ENCODE measurements around the gene GFER. TPM values are rescaled to one million over a fixed set of nuclear protein-coding genes. Genes with fewer than 3 reads are reported as not detected.
A peak's percentile ranks its signal among the peaks of the same experiment; 100 is the strongest.

The GFER gene
- total and polyA plus RNA-seq, 4 donors: 7.4 to 63.5 (median 25.6) TPM

GRCh38 chr16:2037115-2037514, 53.1 kb downstream of the GFER start:
- Histone ChIP-seq H3K9me3 (ENCODE audit: control insufficient read depth in 4 of 4, insufficient read depth in 3 of 4, low read length in 3 of 4) (no peaks in the 10 kb centered on the region), H3K27me3 (ENCODE audit: control insufficient read depth in 3 of 3, insufficient read depth in 3 of 3, low read length in 2 of 3) (no peaks in the 10 kb centered on the region), H3K9ac (ENCODE audit: insufficient read depth in 1 of 2, low read length in 2 of 2) (peak overlapping the region in 1 of 2 donors; percentile 17), H3K4me1 (ENCODE audit: control insufficient read depth in 5 of 5, insufficient read depth in 5 of 5, low read length in 5 of 5) (peaks cover 0 to 96% (median 65%) of the 10 kb centered on the region in 5 donors), H3K4me3 (peak overlapping the region; percentile 0), H3K27ac (ENCODE audit: low read depth in 1 of 2, low read length in 1 of 2) (peak overlapping the region in 1 of 2 donors; percentile 91), H3K36me3 (ENCODE audit: control insufficient read depth in 4 of 4, insufficient read depth in 4 of 4, low read length in 4 of 4) (peaks cover 0 to 23% (median 12%) of the 10 kb centered on the region in 4 donors)
- no peak for ATAC-seq (ENCODE audit: insufficient read depth, low FRiP score)
- no peak for DNase-seq
- no peak for TF ChIP-seq CTCF (IDR thresholded peaks at IDR 0.05; ENCODE audit: control extremely low read depth, extremely low read depth)
- WGBS, 2 donors: 81% methylated on average over 15 of the region's 15 CpGs

Small RNAs within 50 kb of the gene (small RNA-seq; reads per million reads assigned to genes)
- gene AC005363.2 (ENCODE audit: low replicate concordance) (0.10 reads per million), gene RN7SL219P (ENCODE audit: low replicate concordance) (not detected), gene SNORA10 (ENCODE audit: low replicate concordance) (not detected), gene SNORA64 (ENCODE audit: low replicate concordance) (not detected)

Other genes starting within 250 kb of the GFER start
Only the 30 nearest of the 31 such genes appear.
- 10 to 100 TPM; 25.1 to 66.1 TPM for gene NME3, start 212.7 kb upstream of the GFER start, total RNA-seq
- 100 to 1,000 TPM in 1 of 2 donors, 10 to 100 TPM in 1; 67.6 to 197 TPM for gene NME3, start 212.7 kb upstream of the GFER start, polyA plus RNA-seq
- gene EME2, start 211.4 kb upstream of the GFER start, total RNA-seq: 10 to 100 TPM; 10.0 to 30.2 TPM
- gene EME2, start 211.4 kb upstream of the GFER start, polyA plus RNA-seq: 1 to 10 TPM; 8.6 to 9.5 TPM
- gene MRPS34, start 211.1 kb upstream of the GFER start, total RNA-seq: 10 to 100 TPM; 40.1 to 90.7 TPM
- 100 to 1,000 TPM; 110 TPM for gene MRPS34, start 211.1 kb upstream of the GFER start, polyA plus RNA-seq
- gene SPSB3, start 201.6 kb upstream of the GFER start, total RNA-seq: 10 to 100 TPM; 39.8 to 55.3 TPM
- 10 to 100 TPM; 46.5 to 76.1 TPM for gene SPSB3, start 201.6 kb upstream of the GFER start, polyA plus RNA-seq
- 10 to 100 TPM; 38.9 to 64.2 TPM for gene NUBP2, start 201.2 kb upstream of the GFER start, total RNA-seq
- gene NUBP2, start 201.2 kb upstream of the GFER start, polyA plus RNA-seq: 10 to 100 TPM; 67.1 to 70.2 TPM
- 1 to 10 TPM; 1.4 to 4.4 TPM for gene IGFALS, start 190.5 kb upstream of the GFER start, total RNA-seq
- 1 to 10 TPM; 1.2 to 1.7 TPM for gene IGFALS, start 190.5 kb upstream of the GFER start, polyA plus RNA-seq
- gene HAGH, start 157.4 kb upstream of the GFER start, total RNA-seq: 10 to 100 TPM; 51.2 to 69.3 TPM
- gene HAGH, start 157.4 kb upstream of the GFER start, polyA plus RNA-seq: 10 to 100 TPM; 91.2 to 99.7 TPM
- 10 to 100 TPM; 24.5 to 26.8 TPM for gene FAHD1, start 157.0 kb upstream of the GFER start, total RNA-seq
- 10 to 100 TPM; 17.2 to 32.1 TPM for gene FAHD1, start 157.0 kb upstream of the GFER start, polyA plus RNA-seq
- under 1 TPM in 1 of 2 donors, not detected in 1; 0.21 TPM for gene MEIOB, start 112.0 kb upstream of the GFER start, total RNA-seq
- under 1 TPM in 1 of 2 donors, not detected in 1; 0.28 TPM for gene MEIOB, start 112.0 kb upstream of the GFER start, polyA plus RNA-seq
- 1 to 10 TPM in 1 of 2 donors, under 1 TPM in 1; 0.40 to 5.9 TPM for gene HS3ST6, start 65.8 kb upstream of the GFER start, total RNA-seq
- 1 to 10 TPM in 1 of 2 donors, under 1 TPM in 1; 0.71 to 2.1 TPM for gene HS3ST6, start 65.8 kb upstream of the GFER start, polyA plus RNA-seq
- 10 to 100 TPM; 11.1 to 52.1 TPM for gene MSRB1, start 41.0 kb upstream of the GFER start, total RNA-seq
- 100 to 1,000 TPM in 1 of 2 donors, 10 to 100 TPM in 1; 50.2 to 164 TPM for gene MSRB1, start 41.0 kb upstream of the GFER start, polyA plus RNA-seq
- not detected for gene RPL3L, start 29.5 kb upstream of the GFER start, total RNA-seq
- gene RPL3L, start 29.5 kb upstream of the GFER start, polyA plus RNA-seq: under 1 TPM; 0.01 to 0.04 TPM
- 100 to 1,000 TPM; 107 to 124 TPM for gene NDUFB10, start 24.7 kb upstream of the GFER start, total RNA-seq
- gene NDUFB10, start 24.7 kb upstream of the GFER start, polyA plus RNA-seq: 100 to 1,000 TPM; 139 to 187 TPM
- 1,000 to 10,000 TPM; 1,331 to 2,412 TPM for gene RPS2, start 19.4 kb upstream of the GFER start, total RNA-seq
- 1,000 to 10,000 TPM; 3,147 to 5,214 TPM for gene RPS2, start 19.4 kb upstream of the GFER start, polyA plus RNA-seq
- gene RNF151, start 17.3 kb upstream of the GFER start, total RNA-seq: not detected
- under 1 TPM in 1 of 2 donors, not detected in 1; 0.15 TPM for gene RNF151, start 17.3 kb upstream of the GFER start, polyA plus RNA-seq
- 10 to 100 TPM; 23.9 to 35.4 TPM for gene TBL3, start 12.1 kb upstream of the GFER start, total RNA-seq
- gene TBL3, start 12.1 kb upstream of the GFER start, polyA plus RNA-seq: 10 to 100 TPM; 52.8 to 58.8 TPM
- gene NOXO1, start 2.7 kb upstream of the GFER start, total RNA-seq: 1 to 10 TPM in 1 of 2 donors, under 1 TPM in 1; 0.28 to 4.5 TPM
- gene NOXO1, start 2.7 kb upstream of the GFER start, polyA plus RNA-seq: 1 to 10 TPM; 2.0 to 7.3 TPM
- gene SYNGR3, start 5.8 kb downstream of the GFER start, total RNA-seq: under 1 TPM; 0.40 to 0.46 TPM
- under 1 TPM; 0.10 to 0.69 TPM for gene SYNGR3, start 5.8 kb downstream of the GFER start, polyA plus RNA-seq
- gene ZNF598, start 25.6 kb downstream of the GFER start, total RNA-seq: 10 to 100 TPM; 13.9 to 49.8 TPM
- 10 to 100 TPM; 29.1 to 42.8 TPM for gene ZNF598, start 25.6 kb downstream of the GFER start, polyA plus RNA-seq
- gene NPW, start 35.6 kb downstream of the GFER start, total RNA-seq: 1 to 10 TPM in 1 of 2 donors, under 1 TPM in 1; 0.71 to 1.3 TPM
- under 1 TPM; 0.12 to 0.34 TPM for gene NPW, start 35.6 kb downstream of the GFER start, polyA plus RNA-seq
- gene NHERF2, start 42.7 kb downstream of the GFER start, total RNA-seq: 100 to 1,000 TPM; 142 to 468 TPM
- gene NHERF2, start 42.7 kb downstream of the GFER start, polyA plus RNA-seq: 100 to 1,000 TPM; 192 to 297 TPM
- 10 to 100 TPM; 19.3 to 37.8 TPM for gene NTHL1, start 63.6 kb downstream of the GFER start, total RNA-seq
- gene NTHL1, start 63.6 kb downstream of the GFER start, polyA plus RNA-seq: 10 to 100 TPM; 20.4 to 43.5 TPM
- 100 to 1,000 TPM in 1 of 2 donors, 10 to 100 TPM in 1; 93.4 to 146 TPM for gene TSC2, start 63.8 kb downstream of the GFER start, total RNA-seq
- 10 to 100 TPM; 36.5 to 51.9 TPM for gene TSC2, start 63.8 kb downstream of the GFER start, polyA plus RNA-seq
- gene PKD1, start 151.7 kb downstream of the GFER start, total RNA-seq: 100 to 1,000 TPM in 1 of 2 donors, 10 to 100 TPM in 1; 82.9 to 128 TPM
- gene PKD1, start 151.7 kb downstream of the GFER start, polyA plus RNA-seq: 10 to 100 TPM; 39.1 to 46.3 TPM
- gene RAB26, start 164.4 kb downstream of the GFER start, total RNA-seq: under 1 TPM; 0.48 to 0.95 TPM
- 1 to 10 TPM in 1 of 2 donors, under 1 TPM in 1; 0.30 to 1.0 TPM for gene RAB26, start 164.4 kb downstream of the GFER start, polyA plus RNA-seq
- 10 to 100 TPM; 33.4 to 74.2 TPM for gene TRAF7, start 171.6 kb downstream of the GFER start, total RNA-seq
- gene TRAF7, start 171.6 kb downstream of the GFER start, polyA plus RNA-seq: 10 to 100 TPM; 44.8 to 51.9 TPM
- under 1 TPM; 0.09 TPM for gene CASKIN1, start 212.4 kb downstream of the GFER start, total RNA-seq
- gene CASKIN1, start 212.4 kb downstream of the GFER start, polyA plus RNA-seq: under 1 TPM; 0.15 to 0.35 TPM
- gene MLST8, start 221.3 kb downstream of the GFER start, total RNA-seq: 10 to 100 TPM; 17.2 to 42.6 TPM
- 10 to 100 TPM; 39.7 to 48.9 TPM for gene MLST8, start 221.3 kb downstream of the GFER start, polyA plus RNA-seq
- 1 to 10 TPM; 2.1 to 9.2 TPM for gene BRICD5, start 226.7 kb downstream of the GFER start, total RNA-seq
- gene BRICD5, start 226.7 kb downstream of the GFER start, polyA plus RNA-seq: 10 to 100 TPM in 1 of 2 donors, 1 to 10 TPM in 1; 9.4 to 13.5 TPM
- gene PGP, start 230.6 kb downstream of the GFER start, total RNA-seq: 10 to 100 TPM in 1 of 2 donors, 1 to 10 TPM in 1; 3.8 to 20.9 TPM
- 10 to 100 TPM; 12.5 to 14.9 TPM for gene PGP, start 230.6 kb downstream of the GFER start, polyA plus RNA-seq